GM21526 (cell line): Measurements from ENCODE around the gene FBXO5.
"Not testable (repeated sequence)": the region's sequence is repeated elsewhere in the genome, so short reads cannot be mapped to it uniquely, and the experiment has no call there.

ENCODE experiments used
- ATAC-seq: cut with Tn5 transposase; IDR thresholded peaks from one replicate; pipeline ENCODE4 v1.9.1; 2021; ENCODE audit warnings: moderate library complexity; ENCODE audit not compliant: unreplicated experiment, low FRiP score

FBXO5 gene

GRCh38 chr6:152993847-152994246, 11.0 kb upstream of the FBXO5 start:
- ATAC-seq = no peak

- no peak for ATAC-seq
These were observed 10.6 kb upstream of the FBXO5 start for GRCh38 chr6:152993431-152993830.

- no peak for ATAC-seq
These were observed 4.1 kb upstream of the FBXO5 start for GRCh38 chr6:152986978-152987377.

- ATAC-seq = not testable (repeated sequence)
These were observed 2.5 kb upstream of the FBXO5 start for GRCh38 chr6:152985300-152985699.

GRCh38 chr6:152984513-152984872, 1.7 kb upstream of the FBXO5 start:
- peak; percentile 30 for ATAC-seq

- peak; percentile 23 for ATAC-seq
These were observed 1.0 kb upstream of the FBXO5 start for GRCh38 chr6:152983637-152984512.

- ATAC-seq = peak; percentile 6
These were observed 595 bp downstream of the FBXO5 start for GRCh38 chr6:152981989-152982903.

GRCh38 chr6:152981219-152981618, 1.6 kb downstream of the FBXO5 start:
- no peak for ATAC-seq

- no peak for ATAC-seq
These were observed 2.2 kb downstream of the FBXO5 start for GRCh38 chr6:152980656-152981055.

GRCh38 chr6:152979116-152979515, 3.7 kb downstream of the FBXO5 start:
- ATAC-seq = no peak

GRCh38 chr6:152978058-152978457, 4.8 kb downstream of the FBXO5 start:
- no peak for ATAC-seq

GRCh38 chr6:152977556-152977955, 5.3 kb downstream of the FBXO5 start:
- ATAC-seq = no peak

- no peak for ATAC-seq
These were observed 6.1 kb downstream of the FBXO5 start for GRCh38 chr6:152976749-152977148.

GRCh38 chr6:152975204-152975915, 7.5 kb downstream of the FBXO5 start:
- peak; percentile 47 for ATAC-seq

GRCh38 chr6:152973916-152974315, 8.9 kb downstream of the FBXO5 start:
- ATAC-seq = no peak

- ATAC-seq = no peak
These were observed 13.0 kb downstream of the FBXO5 start for GRCh38 chr6:152969688-152970418.

- not testable (repeated sequence) for ATAC-seq
These were observed 16.5 kb downstream of the FBXO5 start for GRCh38 chr6:152966168-152966894.

- ATAC-seq = no peak
These were observed 23.5 kb downstream of the FBXO5 start for GRCh38 chr6:152959333-152959732.

- ATAC-seq = no peak
These were observed 25.0 kb downstream of the FBXO5 start for GRCh38 chr6:152957796-152958195.
